Neural cell (in vitro differentiated cells): ENCODE results near the gene SPACA5B. TPM values are rescaled to one million over a fixed set of nuclear protein-coding genes. Genes with fewer than 3 reads are reported as not detected.
"Not testable (repeated sequence)": the region's sequence is repeated elsewhere in the genome, so short reads cannot be mapped to it uniquely, and the experiment has no call there.

Experiments
- H2AFZ ChIP-seq: fragments of 200-600, 300-800 bp; sonication (generic), shearing (Covaris generic); 2 replicates; pipeline ENCODE4 v1.6.0; 2014; ENCODE audit warnings: low read depth, mild to moderate bottlenecking, antibody characterized with exemption, low read length, moderate library complexity
- H3F3A ChIP-seq: fragments of 200-600 bp; shearing (Covaris generic); 2 replicates; pipeline ENCODE4 v1.6.1; 2016; ENCODE audit warnings: mild to moderate bottlenecking, moderate library complexity, mixed read lengths, antibody characterized with exemption, low read length; ENCODE audit not compliant: insufficient read depth, poor library complexity, severe bottlenecking
- H3K27ac ChIP-seq: fragments of 200-600, 300-800 bp; sonication (generic), shearing (Covaris generic); 2 replicates; pipeline ENCODE4 v1.5.1; 2014; ENCODE audit warnings: mild to moderate bottlenecking, low read length, moderate library complexity
- H3K27me3 ChIP-seq: fragments of 300-800, 200-600 bp; sonication (generic), shearing (Covaris generic); 2 replicates; pipeline ENCODE4 v1.6.0; 2014; ENCODE audit warnings: mild to moderate bottlenecking, low read depth, low read length, moderate library complexity; ENCODE audit not compliant: insufficient read depth
- H3K36me3 ChIP-seq: fragments of 300-800, 200-600 bp; sonication (generic), shearing (Covaris generic); 2 replicates; pipeline ENCODE4 v1.5.1; 2014; ENCODE audit warnings: mild to moderate bottlenecking, antibody characterized with exemption, low read length, moderate library complexity; ENCODE audit not compliant: insufficient read depth
- H3K4me2 ChIP-seq: fragments of 300-800, 200-600 bp; sonication (generic), shearing (Covaris generic); 2 replicates; pipeline ENCODE4 v1.6.0; 2014; ENCODE audit warnings: mild to moderate bottlenecking, low read length
- H3K4me3 ChIP-seq: fragments of 300-800, 200-600 bp; sonication (generic), shearing (Covaris generic); 2 replicates; pipeline ENCODE4 v1.5.1; 2014; ENCODE audit warnings: mild to moderate bottlenecking, low read length, moderate library complexity
- H3K79me2 ChIP-seq: fragments of 200-600 bp; shearing (Covaris generic); replicated peaks from 2 replicates; pipeline ENCODE4 v1.6.0; 2014; ENCODE audit warnings: mild to moderate bottlenecking, low read length, moderate library complexity; ENCODE audit not compliant: insufficient read depth
- H3K9ac ChIP-seq: fragments of 300-800, 200-600 bp; sonication (generic), shearing (Covaris generic); 2 replicates; pipeline ENCODE4 v1.6.1; 2016; ENCODE audit warnings: mild to moderate bottlenecking, low read length, mixed read lengths
- H3K9me2 ChIP-seq: fragments of 200-600 bp; shearing (Covaris generic); 2 replicates; pipeline ENCODE4 v1.6.1; 2016; ENCODE audit warnings: mild to moderate bottlenecking, low read length, mixed read lengths; ENCODE audit not compliant: insufficient read depth
- H3K9me3 ChIP-seq: fragments of 200-600, 300-800 bp; sonication (generic), shearing (Covaris generic); 2 replicates; pipeline ENCODE4 v1.6.1; 2016; ENCODE audit warnings: mild to moderate bottlenecking, mixed run types, low read length, moderate library complexity, mixed read lengths
- H4K20me1 ChIP-seq: fragments of 200-600 bp; shearing (Covaris generic); 2 replicates; pipeline ENCODE4 v1.6.1; 2016; ENCODE audit warnings: mild to moderate bottlenecking, mixed run types; ENCODE audit not compliant: insufficient read depth
- CTCF ChIP-seq: fragments of 450-650 bp; IDR thresholded peaks from 2 replicates; pipeline ENCODE4 v1.5.1; 2014; ENCODE audit warnings: antibody characterized with exemption, mild to moderate bottlenecking, moderate library complexity; ENCODE audit not compliant: poor library complexity, severe bottlenecking
- EP300 ChIP-seq: fragments of 450-650 bp; conservative IDR thresholded peaks from 2 replicates; pipeline ENCODE4 v1.6.1; 2014; ENCODE audit warnings: antibody characterized with exemption, mild to moderate bottlenecking, moderate library complexity; ENCODE audit not compliant: poor library complexity, severe bottlenecking
- EZH2 ChIP-seq: fragments of 200-600, 300-800 bp; shearing (Covaris generic), sonication (generic); IDR thresholded peaks from 2 replicates; pipeline ENCODE4 v1.6.1; 2014; ENCODE audit warnings: antibody characterized with exemption, low read length, borderline replicate concordance, mild to moderate bottlenecking; ENCODE audit not compliant: insufficient read depth, poor library complexity, severe bottlenecking
- MXI1 ChIP-seq: fragments of 450-650 bp; conservative IDR thresholded peaks from 2 replicates; pipeline ENCODE4 v1.6.1; 2014; ENCODE audit warnings: antibody characterized with exemption, mild to moderate bottlenecking; ENCODE audit not compliant: poor library complexity, severe bottlenecking
- POLR2AphosphoS5 ChIP-seq: IDR thresholded peaks from 2 replicates; pipeline ENCODE4 v1.6.1; 2012
- RAD21 ChIP-seq: fragments of 450-650 bp; conservative IDR thresholded peaks from 2 replicates; pipeline ENCODE4 v1.6.1; 2014; ENCODE audit warnings: antibody characterized with exemption, mild to moderate bottlenecking, moderate library complexity
- REST ChIP-seq: IDR thresholded peaks from 2 replicates; pipeline ENCODE4 v1.6.1; 2012; ENCODE audit warnings: borderline replicate concordance
- SMC3 ChIP-seq: fragments of 450-650 bp; conservative IDR thresholded peaks from 2 replicates; pipeline ENCODE4 v1.6.1; 2014; ENCODE audit warnings: antibody characterized with exemption, mild to moderate bottlenecking, moderate library complexity; ENCODE audit not compliant: poor library complexity
- TAF1 ChIP-seq: IDR thresholded peaks from 2 replicates; pipeline ENCODE4 v1.6.1; 2012; ENCODE audit warnings: low read depth
- polyA plus RNA-seq: library from polyadenylated mRNA; depleted of rRNA; stranded (reverse); fragments of >200 nt; gene quantifications from 2 replicates; pipeline ENCODE4 v1.2.3, GENCODE V29; 2014

The SPACA5B gene
- polyA plus RNA-seq, 1 donor from 2014 or later = not detected

DNA sequence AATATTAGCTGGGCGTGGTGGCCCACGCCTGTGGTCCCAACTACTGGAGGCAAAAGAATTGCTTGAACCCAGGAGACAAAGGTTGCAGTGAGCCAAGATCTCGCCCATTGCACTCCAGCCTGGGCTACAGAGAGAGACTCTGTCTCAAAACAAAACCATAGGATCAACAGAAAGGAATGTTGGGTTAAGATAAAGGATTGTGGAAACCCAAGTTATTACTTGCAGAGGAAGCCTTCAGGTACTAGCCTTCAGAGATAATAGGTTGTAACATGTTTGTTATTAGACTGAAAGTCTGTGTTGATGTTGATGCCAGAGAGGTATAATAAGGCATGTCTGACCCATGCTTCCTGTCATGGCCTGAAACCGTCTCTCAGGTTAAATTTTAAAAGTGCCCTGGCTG is 49.3 kb downstream of the SPACA5B start:
- Histone ChIP-seq H3K27me3 (no peaks in the 10 kb centered on the region), H3K9me2 (no peaks in the 10 kb centered on the region), H3F3A (no peaks in the 10 kb centered on the region), H3K9me3 (no peaks in the 10 kb centered on the region), H3K27ac (no peak overlapping the region), H3K79me2 (no peaks in the 10 kb centered on the region), H4K20me1 (no peaks in the 10 kb centered on the region), H3K4me2 (no peak overlapping the region), H3K4me3 (no peak overlapping the region), H3K9ac (no peak overlapping the region), H2AFZ (no peak overlapping the region), H3K36me3 (no peaks in the 10 kb centered on the region)
- TF ChIP-seq EP300 = no peak
- no peak for TF ChIP-seq MXI1
- TF ChIP-seq POLR2AphosphoS5 = no peak
- TF ChIP-seq CTCF = no peak
- no peak for TF ChIP-seq SMC3
- no peak for TF ChIP-seq EZH2
- no peak for TF ChIP-seq REST
- TF ChIP-seq TAF1 = no peak
- TF ChIP-seq RAD21 = no peak

- Histone ChIP-seq H3K9me3 (no peaks in the 10 kb centered on the region), H3K36me3 (no peaks in the 10 kb centered on the region), H3K27ac (no peak overlapping the region), H3K4me3 (no peak overlapping the region), H3K27me3 (no peaks in the 10 kb centered on the region), H2AFZ (no peak overlapping the region), H3K9ac (no peak overlapping the region), H3K79me2 (no peaks in the 10 kb centered on the region), H3K9me2 (no peaks in the 10 kb centered on the region), H3K4me2 (no peak overlapping the region), H3F3A (no peaks in the 10 kb centered on the region), H4K20me1 (no peaks in the 10 kb centered on the region)
- TF ChIP-seq POLR2AphosphoS5 (no peak), CTCF (no peak), REST (no peak), EP300 (no peak), TAF1 (no peak), MXI1 (no peak), SMC3 (no peak), RAD21 (no peak), EZH2 (no peak)
Observed at GRCh38 chrX:48180811-48181210, 50.4 kb downstream of the SPACA5B start.

DNA sequence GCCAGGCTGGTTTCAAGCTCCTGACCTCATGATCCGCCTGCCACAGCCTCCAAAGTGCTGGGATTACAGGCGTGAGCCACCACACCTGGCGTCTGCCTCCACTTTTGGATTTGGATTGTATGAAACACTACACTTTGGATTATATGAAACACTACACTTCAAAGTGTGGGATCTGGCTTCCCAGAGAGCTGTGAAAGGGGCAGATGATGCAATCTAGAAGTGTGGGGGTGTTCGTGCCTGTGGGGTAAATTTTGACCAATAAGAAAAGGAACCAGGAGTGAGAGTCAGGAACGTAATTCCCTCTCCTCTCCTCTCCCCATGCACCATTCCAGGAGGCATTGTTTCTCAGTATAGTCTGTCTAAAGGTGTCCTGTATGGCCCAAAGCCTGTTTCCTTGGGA is 51.5 kb downstream of the SPACA5B start:
- not testable (repeated sequence) for H3K36me3 ChIP-seq, H3K4me3 ChIP-seq, H4K20me1 ChIP-seq, H3K9ac ChIP-seq, H3K9me3 ChIP-seq, H3K27me3 ChIP-seq, H3F3A ChIP-seq, H2AFZ ChIP-seq, H3K4me2 ChIP-seq, H3K27ac ChIP-seq, H3K9me2 ChIP-seq, H3K79me2 ChIP-seq
